Uterus (tissue), 4 donors: ENCODE data around the gene DIO2. TPM values are rescaled to one million over a fixed set of nuclear protein-coding genes. Genes with fewer than 3 reads are reported as not detected.

ENCODE experiments used
- DNase-seq, 2 donors: peaks; one replicate each; pipeline ENCODE4 v3.0.0-alpha.2; 2019 to 2020
- H3K27ac ChIP-seq, 2 donors: fragments of 200-600 bp; sonication (generic); 1 replicate in 1 of 2; 2 replicates in 1 of 2; pipeline ENCODE4 v1.5.1; 2016 to 2018
- H3K27me3 ChIP-seq, 2 donors: fragments of 200-600 bp; sonication (generic); one replicate each; pipeline ENCODE4 v1.5.1; 2018 to 2019; ENCODE audit warnings: control low read depth in 1 of 2
- H3K36me3 ChIP-seq, 2 donors: fragments of 200-600 bp; sonication (generic); one replicate each; pipeline ENCODE4 v1.5.1; 2019; ENCODE audit warnings: control low read depth in 1 of 2
- H3K4me1 ChIP-seq, 2 donors: fragments of 200-600 bp; sonication (generic); one replicate each; pipeline ENCODE4 v1.5.1; 2018 to 2019; ENCODE audit warnings: control low read depth in 1 of 2
- H3K4me3 ChIP-seq, 2 donors: fragments of 200-600 bp; sonication (generic); 1 replicate in 1 of 2; 2 replicates in 1 of 2; pipeline ENCODE4 v1.5.1; 2018 to 2019; ENCODE audit warnings: mild to moderate bottlenecking in 1 of 2
- H3K9me3 ChIP-seq, 2 donors: fragments of 200-600 bp; sonication (generic); one replicate each; pipeline ENCODE4 v1.5.1; 2019; ENCODE audit warnings: control low read depth in 1 of 2
- CTCF ChIP-seq, 4 experiments: fragments of 200-600 bp in 2 of 4; fragments of 450-650 bp in 2 of 4; sonication (generic) in 2 of 4; IDR thresholded peaks; one replicate each; pipeline ENCODE4 v1.5.1; 2016 to 2019; ENCODE audit warnings: antibody characterized with exemption in 4 of 4, mild to moderate bottlenecking in 2 of 4, moderate library complexity in 1 of 4
- POLR2A ChIP-seq, 2 donors: fragments of 450-650 bp; IDR thresholded peaks; one replicate each; pipeline ENCODE4 v1.6.1; 2016; ENCODE audit warnings: antibody characterized with exemption in 2 of 2, mild to moderate bottlenecking in 1 of 2, moderate library complexity in 1 of 2
- intact Hi-C: fragments of 100-400 bp; cut with DNase I; formaldehyde crosslinking; loops from one replicate; pipeline ENCODE4 v1.15.1; 2023; ENCODE audit warnings: low total_unique reads
- total RNA-seq, 4 donors: library from RNA; depleted of rRNA in 3 of 4; stranded (reverse); fragments of >200 nt in 3 of 4; gene quantifications; one replicate each; pipeline versions ENCODE4 v1.1.0 to v1.2.4, GENCODE V29; 2014 to 2023
- donor health status: DM: yes; HTN: yes; CAD: no.

The DIO2 gene
- total RNA-seq, 4 donors from 2014 or later: 0.15 to 6.2 (median 1.8) TPM; not detected in 1

DNA sequence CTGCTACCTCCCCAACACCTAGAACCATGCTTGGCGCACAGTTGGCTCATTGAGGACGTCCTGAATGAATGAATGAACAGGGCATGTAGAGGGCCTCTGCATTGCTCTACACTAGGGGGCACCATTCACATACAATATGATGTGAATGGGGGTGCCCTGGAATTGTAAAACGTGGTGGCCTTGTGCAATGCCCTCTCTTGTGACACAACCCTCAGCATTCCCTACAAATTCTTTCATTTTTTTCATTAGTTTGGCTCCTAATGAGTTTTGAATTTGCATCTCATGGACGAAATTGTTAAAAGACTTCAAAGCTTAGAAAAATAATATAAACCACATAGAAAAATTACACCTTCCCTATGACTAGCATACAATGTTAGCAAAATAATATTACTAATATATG is 2.3 kb upstream of the DIO2 start:
- no peak for DNase-seq
- Histone ChIP-seq H3K27ac (no peak overlapping the region), H3K27me3 (no peaks in the 10 kb centered on the region), H3K4me3 (no peak overlapping the region), H3K9me3 (no peaks in the 10 kb centered on the region), H3K36me3 (no peaks in the 10 kb centered on the region), H3K4me1 (no peaks in the 10 kb centered on the region)
- intact Hi-C loops: no loop called here
- no peak for TF ChIP-seq POLR2A (IDR thresholded peaks at IDR 0.05)

- Histone ChIP-seq H3K27ac (no peak overlapping the region), H3K4me1 (no peaks in the 10 kb centered on the region), H3K4me3 (peak overlapping the region in 1 of 2 donors; percentile 21), H3K27me3 (no peaks in the 10 kb centered on the region), H3K9me3 (no peaks in the 10 kb centered on the region), H3K36me3 (no peaks in the 10 kb centered on the region)
- no peak for DNase-seq
- intact Hi-C loops: no loop called here
- no peak for TF ChIP-seq CTCF (IDR thresholded peaks at IDR 0.05)
- no peak for TF ChIP-seq POLR2A (IDR thresholded peaks at IDR 0.05)
These were observed 706 bp upstream of the DIO2 start for GRCh38 chr14:80212023-80212397.

GRCh38 chr14:80208461-80208860 is 2.8 kb downstream of the DIO2 start:
- intact Hi-C loops: no loop called here
- TF ChIP-seq CTCF (IDR thresholded peaks at IDR 0.05) (no peak), POLR2A (IDR thresholded peaks at IDR 0.05) (no peak)
- Histone ChIP-seq H3K27ac (no peak overlapping the region), H3K27me3 (no peaks in the 10 kb centered on the region), H3K36me3 (no peaks in the 10 kb centered on the region), H3K4me1 (no peaks in the 10 kb centered on the region), H3K4me3 (no peak overlapping the region), H3K9me3 (no peaks in the 10 kb centered on the region)
- no peak for DNase-seq

DNA sequence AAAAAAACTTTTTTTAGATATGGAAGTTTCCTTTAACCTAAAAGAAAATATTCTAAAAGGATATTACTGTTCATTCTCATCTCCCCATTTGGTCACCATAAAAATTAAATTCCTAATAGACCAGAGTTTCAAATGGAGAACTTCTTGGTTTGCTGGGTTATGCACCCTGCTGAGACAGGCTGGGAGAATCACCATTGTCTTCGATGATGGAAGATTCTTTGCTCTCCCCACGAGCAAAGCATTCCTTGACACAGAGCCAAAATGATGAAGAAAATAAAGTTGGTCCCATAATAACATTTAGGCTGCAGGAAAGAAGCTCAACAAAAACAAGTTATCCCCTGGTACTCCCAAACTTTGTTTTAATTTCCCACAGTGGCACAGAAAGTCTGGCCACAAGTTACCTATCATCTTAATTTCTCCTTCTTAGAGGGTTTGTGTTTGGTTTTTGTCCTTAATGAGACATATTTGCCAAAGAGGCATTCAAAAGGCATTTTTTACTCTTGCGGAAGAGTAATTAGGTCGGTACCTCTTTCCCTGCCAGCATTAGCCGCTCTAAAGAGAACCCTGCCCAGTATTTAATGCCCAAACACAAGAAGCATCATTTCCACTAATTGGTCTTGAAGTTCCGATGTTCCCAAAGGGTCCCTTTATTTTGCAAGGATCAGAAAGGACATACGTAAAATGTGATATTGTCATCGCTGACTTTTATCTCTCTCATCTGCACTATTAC is 4.8 kb downstream of the DIO2 start:
- no peak overlapping the region for H3K4me3 ChIP-seq
- H3K9me3 ChIP-seq: no peaks in the 10 kb centered on the region
- H3K4me1 ChIP-seq: no peaks in the 10 kb centered on the region
- no peak for DNase-seq
- intact Hi-C loops: no loop called here
- no peak for TF ChIP-seq CTCF (IDR thresholded peaks at IDR 0.05)
- no peak for TF ChIP-seq POLR2A (IDR thresholded peaks at IDR 0.05)
- no peak overlapping the region for H3K27ac ChIP-seq
- no peaks in the 10 kb centered on the region for H3K36me3 ChIP-seq
- no peaks in the 10 kb centered on the region for H3K27me3 ChIP-seq

DNA sequence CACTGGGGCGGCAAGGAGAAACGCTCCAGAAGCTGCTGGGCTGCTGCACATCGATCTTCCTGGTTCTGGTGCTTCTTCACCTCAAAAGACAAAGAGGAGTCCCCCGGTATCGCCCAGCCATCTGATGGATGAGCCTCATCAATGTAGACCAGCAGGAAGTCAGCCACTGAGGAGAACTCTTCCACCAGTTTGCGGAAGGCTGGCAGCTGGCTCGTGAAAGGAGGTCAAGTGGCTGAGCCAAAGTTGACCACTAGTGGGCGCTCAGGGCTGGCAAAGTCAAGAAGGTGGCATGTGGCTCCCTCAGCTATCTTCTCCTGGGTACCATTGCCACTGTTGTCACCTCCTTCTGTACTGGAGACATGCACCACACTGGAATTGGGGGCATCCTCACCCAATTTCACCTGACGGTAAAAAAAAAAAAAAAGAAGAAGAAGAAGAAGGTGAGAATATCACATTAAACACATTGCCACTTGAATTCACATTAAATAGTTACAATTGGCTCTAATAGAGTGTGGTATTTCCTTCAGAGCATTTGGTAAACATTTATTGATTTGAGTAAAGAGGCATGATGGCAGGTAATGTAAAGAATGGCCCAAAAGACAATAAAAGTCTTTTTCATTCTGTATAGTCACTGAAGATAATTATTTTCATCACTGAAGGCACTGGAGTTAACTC is 8.3 kb downstream of the DIO2 start:
- Histone ChIP-seq H3K4me1 (no peaks in the 10 kb centered on the region), H3K36me3 (no peaks in the 10 kb centered on the region), H3K27ac (no peak overlapping the region), H3K27me3 (no peaks in the 10 kb centered on the region), H3K4me3 (no peak overlapping the region), H3K9me3 (no peaks in the 10 kb centered on the region)
- TF ChIP-seq CTCF (IDR thresholded peaks at IDR 0.05): no peak
- no peak for TF ChIP-seq POLR2A (IDR thresholded peaks at IDR 0.05)
- intact Hi-C loops: no loop called here
- no peak for DNase-seq
